ENCODE measurements around the gene PNKD.

The PNKD gene

DNA sequence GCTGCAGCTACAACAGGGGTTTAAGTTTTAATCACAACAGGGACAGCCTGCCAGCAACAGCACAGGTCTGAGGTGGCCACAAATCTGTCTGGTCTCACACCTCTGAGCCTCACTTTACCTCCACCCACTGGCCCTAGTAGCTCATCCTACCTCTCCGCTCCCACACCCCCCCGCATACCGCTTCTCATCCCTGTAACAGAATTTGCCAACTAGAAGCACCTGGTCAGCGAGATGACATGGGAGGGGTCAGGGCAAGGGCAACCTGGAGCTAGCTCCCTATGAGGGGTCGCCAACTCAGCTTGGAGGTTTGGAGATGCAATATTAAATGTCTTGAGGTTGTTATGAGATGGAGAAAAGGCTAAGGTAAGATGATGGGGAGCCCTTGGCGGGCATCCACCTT is 93.9 kb downstream of the PNKD start:
- Mint-ChIP-seq H3K36me3 (ENCODE audit: low read depth) (no peaks in the 10 kb centered on the region), H3K4me3 (peak overlapping the region in 1 of 3 experiments; percentile 26), H3K27ac (peak overlapping the region; percentile 38 to 91 (median 83)), H3K27me3 (ENCODE audit: low read depth) (peaks cover 4% of the 10 kb centered on the region), H3K4me1 (peaks cover 6% of the 10 kb centered on the region), H3K9me3 (no peaks in the 10 kb centered on the region)
- TF ChIP-seq CTCF (IDR thresholded peaks at IDR 0.05; ENCODE audit: unreplicated experiment in 3 of 3): no peak

- Mint-ChIP-seq H3K4me1 (peaks cover 8% of the 10 kb centered on the region), H3K9me3 (no peaks in the 10 kb centered on the region), H3K27ac (peak overlapping the region; percentile 45 to 76 (median 74)), H3K27me3 (ENCODE audit: low read depth) (peaks cover 7% of the 10 kb centered on the region), H3K36me3 (ENCODE audit: low read depth) (no peaks in the 10 kb centered on the region), H3K4me3 (peak overlapping the region; percentile 75 to 80 (median 77))
- no peak for TF ChIP-seq CTCF (IDR thresholded peaks at IDR 0.05; ENCODE audit: unreplicated experiment in 3 of 3)
These were observed 96.5 kb downstream of the PNKD start for GRCh38 chr2:218366621-218367414.

DNA sequence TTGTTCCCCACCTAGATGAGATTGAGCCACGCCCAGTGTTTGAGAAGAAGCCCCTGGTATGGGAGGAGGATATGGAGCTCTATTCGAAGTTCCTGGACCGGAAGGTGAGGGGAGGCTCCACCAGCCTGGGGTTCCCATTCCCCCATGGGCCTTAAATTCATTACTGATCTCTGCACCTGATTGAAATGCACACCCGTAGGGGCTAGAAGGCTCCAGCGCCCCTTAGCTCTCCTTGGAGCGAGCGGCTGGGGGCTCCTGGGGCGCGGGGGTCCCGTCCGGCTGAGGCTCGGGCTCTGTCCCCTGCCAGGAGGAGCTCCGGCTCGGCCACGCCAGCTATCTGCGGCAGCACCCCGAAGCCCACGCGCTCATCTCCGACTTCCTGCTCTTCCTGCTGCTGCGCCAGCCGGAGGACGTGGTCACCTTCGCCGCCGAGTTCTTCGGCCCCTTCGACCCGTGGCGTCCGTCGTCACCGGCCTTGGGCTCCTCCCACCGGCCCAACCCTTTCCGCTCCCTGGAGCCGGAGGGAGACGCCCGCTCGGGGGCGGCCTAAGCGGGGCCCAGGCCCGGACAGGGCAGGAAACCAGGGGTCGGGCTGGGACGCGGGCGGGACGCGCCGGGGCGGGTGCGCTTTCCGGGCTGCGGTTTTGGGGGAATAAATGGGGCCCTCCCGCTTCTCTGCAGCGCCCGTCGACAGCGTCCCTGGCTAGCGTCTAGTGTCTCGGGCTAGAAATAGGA is 97.3 kb downstream of the PNKD start:
- peaks cover 8% of the 10 kb centered on the region for H3K4me1 Mint-ChIP-seq
- peak overlapping the region; percentile 45 to 76 (median 74) for H3K27ac Mint-ChIP-seq
- H3K27me3 Mint-ChIP-seq (ENCODE audit: low read depth): peaks cover 7% of the 10 kb centered on the region
- H3K4me3 Mint-ChIP-seq: peak overlapping the region; percentile 77 to 81 (median 80)
- no peaks in the 10 kb centered on the region for H3K9me3 Mint-ChIP-seq
- no peaks in the 10 kb centered on the region for H3K36me3 Mint-ChIP-seq (ENCODE audit: low read depth)
- peak in 1 of 3 experiments; percentile 5 for TF ChIP-seq CTCF (IDR thresholded peaks at IDR 0.05; ENCODE audit: unreplicated experiment in 3 of 3)

DNA sequence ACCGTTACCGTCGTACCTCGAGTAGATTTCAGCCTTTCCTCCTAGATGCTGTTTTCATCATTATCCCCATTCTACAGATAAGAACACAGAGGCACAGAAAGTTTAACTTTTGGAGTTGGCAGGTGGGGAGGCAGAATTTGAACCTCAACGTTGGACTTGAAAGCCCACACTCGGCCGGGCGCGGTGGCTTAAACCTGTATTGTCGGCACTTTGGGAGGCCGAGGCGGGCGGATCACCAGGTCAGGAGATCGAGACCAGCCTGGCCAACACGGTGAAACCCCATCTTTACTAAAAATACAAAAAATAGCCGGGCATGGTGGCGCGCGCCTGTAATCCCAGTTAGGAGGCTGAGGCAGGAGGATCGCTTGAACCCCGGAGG is 97.8 kb downstream of the PNKD start:
- Mint-ChIP-seq H3K4me1 (peaks cover 8% of the 10 kb centered on the region), H3K4me3 (peak overlapping the region; percentile 77 to 84 (median 81)), H3K36me3 (ENCODE audit: low read depth) (no peaks in the 10 kb centered on the region)

DNA sequence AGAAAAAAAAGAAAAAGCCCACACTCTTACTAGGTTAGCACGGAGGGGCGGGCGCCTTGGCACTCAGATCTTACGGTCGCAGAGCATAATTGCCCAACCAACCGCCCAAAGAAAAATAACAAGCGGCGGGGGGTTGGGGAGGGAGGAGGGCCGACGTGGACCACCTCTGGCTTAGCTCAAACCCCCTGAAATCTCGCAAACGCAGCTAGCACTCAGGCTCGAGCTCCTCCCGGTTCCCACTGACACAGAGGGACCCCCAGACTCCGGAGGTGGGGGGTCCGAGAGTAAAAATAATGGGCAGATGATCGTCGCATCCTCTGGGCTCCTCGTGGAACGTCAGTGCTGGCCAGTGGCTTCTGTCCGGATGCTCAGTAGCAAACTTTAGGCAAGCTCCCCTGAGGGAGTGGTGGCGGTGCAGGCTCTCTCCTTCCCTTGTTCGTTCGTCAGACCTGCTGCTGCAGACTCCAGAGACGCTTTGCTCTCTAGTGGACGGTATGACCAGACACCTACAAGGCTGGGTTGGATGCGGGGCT is 98.4 kb downstream of the PNKD start:
- peaks cover 8% of the 10 kb centered on the region for H3K4me1 Mint-ChIP-seq
- peak overlapping the region; percentile 77 to 86 (median 84) for H3K4me3 Mint-ChIP-seq
- TF ChIP-seq CTCF (IDR thresholded peaks at IDR 0.05; ENCODE audit: unreplicated experiment in 3 of 3): no peak
- H3K27me3 Mint-ChIP-seq (ENCODE audit: low read depth): peaks cover 7% of the 10 kb centered on the region
- H3K27ac Mint-ChIP-seq: peak overlapping the region; percentile 87 to 97 (median 88)
- no peaks in the 10 kb centered on the region for H3K36me3 Mint-ChIP-seq (ENCODE audit: low read depth)
- no peaks in the 10 kb centered on the region for H3K9me3 Mint-ChIP-seq

More for the DNA sequence above, 97.8 kb downstream of the PNKD start:
- Mint-ChIP-seq H3K27me3 (ENCODE audit: low read depth) (peaks cover 7% of the 10 kb centered on the region), H3K9me3 (no peaks in the 10 kb centered on the region), H3K27ac (peak overlapping the region; percentile 45 to 74 (median 72))
- peak in 1 of 3 experiments; percentile 3 for TF ChIP-seq CTCF (IDR thresholded peaks at IDR 0.05; ENCODE audit: unreplicated experiment in 3 of 3)

All from nephron (organoid).